GM18502 (cell line): Measurements from ENCODE around the gene CHST3.
"Not testable (repeated sequence)": the region's sequence is repeated elsewhere in the genome, so short reads cannot be mapped to it uniquely, and the experiment has no call there.

Source experiments
- ATAC-seq: cut with Tn5 transposase; IDR thresholded peaks from one replicate; pipeline ENCODE4 v1.9.1; 2021; ENCODE audit warnings: mild to moderate bottlenecking; ENCODE audit not compliant: unreplicated experiment, poor library complexity

Gene CHST3

GRCh38 chr10:71946700-71947099 lies 17.5 kb upstream of the CHST3 start:
- ATAC-seq, result no peak

GRCh38 chr10:71948496-71949067 lies 15.6 kb upstream of the CHST3 start:
- ATAC-seq, result no peak

GRCh38 chr10:71950683-71951082 lies 13.5 kb upstream of the CHST3 start:
- ATAC-seq, result no peak

- ATAC-seq, result no peak
Measured at GRCh38 chr10:71952745-71953144, 11.4 kb upstream of the CHST3 start.

- no peak for ATAC-seq
Measured at GRCh38 chr10:71957546-71958275, 6.5 kb upstream of the CHST3 start.

- ATAC-seq, result no peak
Measured at GRCh38 chr10:71959526-71959925, 4.7 kb upstream of the CHST3 start.

GRCh38 chr10:71961831-71962230 lies 2.4 kb upstream of the CHST3 start:
- no peak for ATAC-seq

GRCh38 chr10:71962901-71963300 lies 1.3 kb upstream of the CHST3 start:
- ATAC-seq, result no peak

- no peak for ATAC-seq
Measured at GRCh38 chr10:71963351-71964097, 671 bp upstream of the CHST3 start.

- no peak for ATAC-seq
Measured at GRCh38 chr10:71964743-71965515, 734 bp downstream of the CHST3 start.

GRCh38 chr10:71965623-71966022 lies 1.4 kb downstream of the CHST3 start:
- ATAC-seq, result no peak

GRCh38 chr10:71966046-71967004 lies 2.1 kb downstream of the CHST3 start:
- no peak for ATAC-seq

- not testable (repeated sequence) for ATAC-seq
Measured at GRCh38 chr10:71967958-71968357, 3.8 kb downstream of the CHST3 start.

GRCh38 chr10:71968553-71969474 lies 4.6 kb downstream of the CHST3 start:
- no peak for ATAC-seq

GRCh38 chr10:71969929-71970328 lies 5.7 kb downstream of the CHST3 start:
- ATAC-seq, result no peak

- ATAC-seq, result no peak
Measured at GRCh38 chr10:71970331-71970730, 6.1 kb downstream of the CHST3 start.

- ATAC-seq, result no peak
Measured at GRCh38 chr10:71970869-71971268, 6.7 kb downstream of the CHST3 start.

GRCh38 chr10:71971311-71971731 lies 7.1 kb downstream of the CHST3 start:
- no peak for ATAC-seq
